Heart right ventricle (tissue), 16 donors: ENCODE measurements around the gene RETREG2. TPM values are rescaled to one million over a fixed set of nuclear protein-coding genes. Genes with fewer than 3 reads are reported as not detected.

Experiments
- ATAC-seq, 8 donors: fragments of 200-7000 bp; cut with Tn5 transposase; one replicate each; pipeline ENCODE4 v1.9.1; 2020; ENCODE audit warnings: mild to moderate bottlenecking in 8 of 8, moderate library complexity in 8 of 8, moderate number of reproducible peaks in 1 of 8
- DNase-seq, 2 donors: peaks; one replicate each; pipeline ENCODE4 v3.0.0-alpha.2; 2020
- H3K27ac ChIP-seq, 10 donors: fragments of 200-600 bp; sonication (generic) in 2 of 10; one replicate each; pipeline versions ENCODE4 v1.5.0 to v1.8.0; 2020 to 2022; ENCODE audit warnings: mild to moderate bottlenecking in 3 of 10
- H3K27me3 ChIP-seq, 7 donors: fragments of 200-600 bp; one replicate each; pipeline ENCODE4 v1.8.0; 2021 to 2022; ENCODE audit warnings: mild to moderate bottlenecking in 2 of 7
- H3K36me3 ChIP-seq, 9 donors: fragments of 200-600 bp; sonication (generic) in 1 of 9; one replicate each; pipeline versions ENCODE4 v1.5.0 to v1.8.0; 2020 to 2022; ENCODE audit warnings: mild to moderate bottlenecking in 2 of 9
- H3K4me1 ChIP-seq, 9 donors: fragments of 200-600 bp; sonication (generic) in 1 of 9; one replicate each; pipeline versions ENCODE4 v1.5.0 to v1.8.0; 2020 to 2022; ENCODE audit warnings: mild to moderate bottlenecking in 4 of 9
- H3K4me3 ChIP-seq, 10 donors: fragments of 200-600 bp; sonication (generic) in 2 of 10; one replicate each; pipeline versions ENCODE4 v1.5.0 to v1.8.0; 2020 to 2022; ENCODE audit warnings: mild to moderate bottlenecking in 7 of 10, moderate library complexity in 2 of 10
- H3K9me3 ChIP-seq, 11 donors: fragments of 200-600 bp in 10 of 11; sonication (generic) in 2 of 11; one replicate each; pipeline versions ENCODE4 v1.5.0 to v1.8.0; 2013 to 2022; ENCODE audit warnings: mild to moderate bottlenecking in 2 of 11, control low read depth in 1 of 11, moderate library complexity in 1 of 11
- WGBS, 2 donors: extraction: QIAGEN DNeasy Blood & Tissue Kit; methylation state at CpG; one replicate each; pipeline ENCODE4 v1.1.7; 2013; ENCODE audit warnings: inconsistent platforms in 1 of 2; 5-methylcytosine and 5-hydroxymethylcytosine counted together
- intact Hi-C, 10 donors: fragments of 100-400 bp; cut with DNase I; formaldehyde crosslinking; loops; one replicate each; pipeline versions ENCODE4 v1.11.1 to v1.14.2; 2022
- polyA plus RNA-seq, 2 donors: library from polyadenylated mRNA; stranded (reverse); fragments of 200-250 nt; gene quantifications; one replicate each; pipeline ENCODE4 v1.2.3, GENCODE V29; 2013
- total RNA-seq, 10 donors: library from RNA; stranded (reverse); fragmentation: NEBNext Ultra II Directional in 3 of 10; extraction: Animal tissue kit (Norgen Biotek cat#: 25700) in 3 of 10; gene quantifications; one replicate each; pipeline versions ENCODE4 v1.2.1 to v1.2.4, GENCODE V29; 2021 to 2023
- TF ChIP-seq, protein P1 (sequence below), 9 donors: fragments of 200-600 bp; sonication (generic) in 2 of 9; IDR thresholded peaks; one replicate each; pipeline versions ENCODE4 v1.5.0 to v1.8.0; 2021 to 2022; ENCODE audit warnings: antibody characterized with exemption in 9 of 9, mild to moderate bottlenecking in 5 of 9, moderate library complexity in 1 of 9
- donor health status: Arrhythmogenic right ventricular cardiomyopathy.
- donor health status: ischemic (EF 13 %, LVEDD 7.1; RV severe dilation, severe dysfunction).
- donor health status: healthy with polysubstance abuse.
- donor health status: DM: no; HTN: yes; CAD: no.
- donor health status: DM: no; HTN: no; CAD: no.
- donor health status: ischemic (EF 25% LVEDD 6.9; RV normal size, moderate dysfunction).
- donor health status: ischemic (EF 25% LVEDD 5.7; RV mildly dilated, moderate dysfunction).
- donor health status: healthy.
- donor health status: DM: yes; HTN: yes; CAD: no.
- donor health status: Ischemic cardiomyopathy.
- donor health status: ischemic (EF 35%, LVEDD 5.7; RV mildly dilated, moderate dysfunction).
- donor health status: nonischemic (EF 11% LVEDD 7.7; RV severe dilation, severe dysfunction).
- donor health status: DM: yes; HTN: yes; CAD: no.
- donor health status: PGD.
- donor health status: ischemic (EF 29% LVEDD 5.4; RV normal size, mild dysfunction).
- donor health status: nonischemic (EF 23%, LVEDD 6.1; RV moderate dilation, normal function).

RETREG2 gene
- total and polyA plus RNA-seq, 12 donors, result 11.3 to 47.3 (median 30.6) TPM

DNA sequence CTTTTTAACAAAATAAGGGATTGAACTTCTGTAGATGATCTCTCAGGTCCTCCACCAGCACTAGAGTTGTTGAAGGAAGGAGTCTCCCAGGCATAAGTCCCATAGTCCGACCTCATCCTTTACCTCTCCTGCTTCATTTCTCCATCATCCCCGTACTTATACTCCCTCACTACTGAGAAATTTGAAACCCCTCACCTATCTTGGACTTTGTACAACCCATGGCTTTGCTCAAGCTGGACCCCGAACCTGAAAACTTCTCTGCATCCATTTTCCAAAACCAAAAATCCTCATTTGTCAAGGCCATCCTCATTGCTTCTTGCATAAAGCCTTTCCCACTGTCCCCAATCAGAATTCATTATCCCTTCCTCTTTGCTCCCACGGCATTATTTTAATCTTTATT, 17.0 kb upstream of the RETREG2 start:
- 72 to 75% methylated on average over 4 of the region's 4 CpGs for WGBS, 2 donors
- Histone ChIP-seq H3K4me1 (peaks cover 0 to 19% (median 11%) of the 10 kb centered on the region in 9 donors), H3K27ac (peak overlapping the region in 9 of 10 donors; percentile 85 to 94 (median 92)), H3K27me3 (no peaks in the 10 kb centered on the region), H3K4me3 (peak overlapping the region; percentile 40 to 74 (median 62)), H3K36me3 (peaks cover 0 to 20% (median 15%) of the 10 kb centered on the region in 9 donors), H3K9me3 (no peaks in the 10 kb centered on the region)
- ATAC-seq, result no peak
- TF ChIP-seq, protein P1, sequence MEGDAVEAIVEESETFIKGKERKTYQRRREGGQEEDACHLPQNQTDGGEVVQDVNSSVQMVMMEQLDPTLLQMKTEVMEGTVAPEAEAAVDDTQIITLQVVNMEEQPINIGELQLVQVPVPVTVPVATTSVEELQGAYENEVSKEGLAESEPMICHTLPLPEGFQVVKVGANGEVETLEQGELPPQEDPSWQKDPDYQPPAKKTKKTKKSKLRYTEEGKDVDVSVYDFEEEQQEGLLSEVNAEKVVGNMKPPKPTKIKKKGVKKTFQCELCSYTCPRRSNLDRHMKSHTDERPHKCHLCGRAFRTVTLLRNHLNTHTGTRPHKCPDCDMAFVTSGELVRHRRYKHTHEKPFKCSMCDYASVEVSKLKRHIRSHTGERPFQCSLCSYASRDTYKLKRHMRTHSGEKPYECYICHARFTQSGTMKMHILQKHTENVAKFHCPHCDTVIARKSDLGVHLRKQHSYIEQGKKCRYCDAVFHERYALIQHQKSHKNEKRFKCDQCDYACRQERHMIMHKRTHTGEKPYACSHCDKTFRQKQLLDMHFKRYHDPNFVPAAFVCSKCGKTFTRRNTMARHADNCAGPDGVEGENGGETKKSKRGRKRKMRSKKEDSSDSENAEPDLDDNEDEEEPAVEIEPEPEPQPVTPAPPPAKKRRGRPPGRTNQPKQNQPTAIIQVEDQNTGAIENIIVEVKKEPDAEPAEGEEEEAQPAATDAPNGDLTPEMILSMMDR (IDR thresholded peaks at IDR 0.05), result no peak
- intact Hi-C loops, result loop anchor here in 8 of 10 donors (2.0 to 10.0 kb wide), 9 partner anchors 16 to 224 kb away; partner anchors contain the start of genes CNPPD1 (in 2 of the 8), ZFAND2B (in 2 of the 8), ABCB6 (in 1 of the 8) and DNAJB2 (in 1 of the 8)
- no peak for DNase-seq

DNA sequence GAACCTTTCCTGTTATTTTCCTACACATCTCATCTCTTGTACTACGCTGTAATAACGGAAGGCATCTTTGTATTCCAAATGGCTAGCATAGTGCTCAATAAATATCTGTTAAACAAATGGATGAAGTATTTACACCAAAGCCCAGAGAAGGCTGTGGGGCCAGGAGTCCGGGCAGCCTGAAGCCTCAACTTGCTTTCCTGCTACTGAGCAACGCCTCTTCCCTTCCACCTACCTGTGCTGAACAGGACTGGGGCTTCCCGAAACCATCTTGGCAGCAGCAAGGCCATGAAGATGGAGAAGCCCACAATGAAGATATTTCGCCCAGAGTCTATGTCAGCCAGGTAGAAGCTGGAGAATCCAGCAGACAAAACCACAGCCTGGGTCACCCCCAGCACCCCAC, 14.9 kb upstream of the RETREG2 start:
- intact Hi-C loops, result loop anchor here in 5 of 10 donors (2.0 to 10.0 kb wide), 5 partner anchors 44 to 222 kb away; partner anchors contain the start of genes ABCB6 (in 1 of the 5), DNAJB2 (in 1 of the 5), DNPEP (in 1 of the 5) and ZFAND2B (in 1 of the 5)
- peaks cover 0 to 19% (median 11%) of the 10 kb centered on the region in 9 donors for H3K4me1 ChIP-seq
- 92 to 95% methylated on average over 6 of the region's 6 CpGs for WGBS, 2 donors
- H3K9me3 ChIP-seq, result no peaks in the 10 kb centered on the region
- peaks cover 0 to under 1% (median 0%) of the 10 kb centered on the region in 9 donors for H3K36me3 ChIP-seq
- ATAC-seq (no peak), DNase-seq (no peak)
- H3K27me3 ChIP-seq, result no peaks in the 10 kb centered on the region
- H3K4me3 ChIP-seq, result no peak overlapping the region
- TF ChIP-seq, protein P1 (IDR thresholded peaks at IDR 0.05), result no peak
- H3K27ac ChIP-seq, result no peak overlapping the region

DNA sequence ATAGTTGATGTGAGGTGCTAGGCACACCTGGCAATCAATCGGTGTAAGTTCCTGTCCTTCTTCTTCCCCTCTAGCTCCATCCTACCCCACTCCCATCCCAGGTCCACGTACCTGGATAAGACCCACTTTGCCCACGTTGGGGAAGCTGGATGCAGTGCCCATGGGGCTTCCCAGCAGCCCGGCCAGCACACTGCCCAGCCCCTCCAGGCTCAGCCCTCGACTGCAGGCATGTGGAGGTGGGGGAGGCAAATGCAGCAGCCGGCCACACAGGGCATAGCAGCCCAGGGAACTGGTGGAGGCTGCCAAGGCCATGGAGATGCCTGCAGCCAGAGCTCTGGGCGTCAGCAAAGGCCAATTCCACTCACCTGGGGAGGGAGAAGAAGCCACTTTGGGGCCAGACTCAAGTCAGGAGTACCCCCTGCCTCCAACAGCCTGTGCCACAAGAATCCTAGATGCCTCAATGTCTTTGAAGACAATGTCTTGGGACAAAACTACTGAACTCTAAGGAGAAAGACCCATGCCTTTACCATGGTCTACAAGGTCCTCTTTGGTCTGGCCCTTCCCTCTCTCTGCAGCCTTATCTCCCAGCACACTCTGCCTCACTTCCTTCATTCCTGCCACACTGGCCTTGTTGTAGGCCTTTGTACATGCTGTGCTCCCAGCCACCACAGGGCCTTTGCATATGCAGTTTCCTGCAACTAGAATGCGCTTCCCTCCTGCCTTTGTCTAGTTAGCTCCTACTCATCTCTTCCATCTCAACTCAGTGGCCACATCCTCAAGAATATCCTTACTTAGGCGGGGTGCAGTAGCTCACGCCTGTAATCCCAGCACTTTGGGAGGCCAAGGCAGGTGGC, 12.8 kb upstream of the RETREG2 start:
- intact Hi-C loops, result loop anchor here in 1 of 10 donors (10.0 kb wide), 1 partner anchor 220 kb away; the partner anchor contains the start of gene DNPEP

DNA sequence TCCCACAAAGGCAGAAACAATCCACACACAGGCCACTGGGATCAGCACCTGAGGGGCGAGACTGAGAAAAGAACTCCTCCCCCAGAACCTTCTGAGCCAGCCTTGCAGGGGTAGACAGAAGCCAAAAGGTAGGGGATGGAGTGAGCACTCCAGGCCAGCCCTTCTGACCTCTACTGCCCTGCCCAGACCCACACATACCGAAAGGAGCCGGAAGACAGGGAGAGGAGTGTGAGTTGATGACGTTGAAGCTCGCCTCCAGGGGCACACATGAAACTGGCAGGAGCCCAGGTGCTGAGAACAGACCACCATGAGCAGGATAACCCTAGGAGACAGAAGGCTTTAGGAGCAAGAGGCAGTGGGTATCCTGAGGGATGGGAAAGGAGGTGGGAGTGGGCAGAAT, 10.1 kb upstream of the RETREG2 start:
- H3K27ac ChIP-seq, result no peak overlapping the region
- peaks cover 0 to 16% (median 8%) of the 10 kb centered on the region in 9 donors for H3K36me3 ChIP-seq
- WGBS, 2 donors, result 66 to 68% methylated on average over 5 of the region's 5 CpGs
- peaks cover 0 to 21% (median 10%) of the 10 kb centered on the region in 9 donors for H3K4me1 ChIP-seq
- H3K4me3 ChIP-seq, result no peak overlapping the region
- ATAC-seq (no peak), DNase-seq (no peak)
- no peaks in the 10 kb centered on the region for H3K27me3 ChIP-seq
- intact Hi-C loops, result loop anchor here in 1 of 10 donors (10.0 kb wide), 1 partner anchor 217 kb away; the partner anchor contains the start of gene DNPEP
- no peaks in the 10 kb centered on the region for H3K9me3 ChIP-seq
- TF ChIP-seq, protein P1 (IDR thresholded peaks at IDR 0.05), result no peak

More for the DNA sequence above, 12.8 kb upstream of the RETREG2 start:
- H3K27me3 ChIP-seq, result no peaks in the 10 kb centered on the region
- WGBS, 2 donors, result 85 to 87% methylated on average over 10 of the region's 10 CpGs
- no peaks in the 10 kb centered on the region for H3K36me3 ChIP-seq
- TF ChIP-seq, protein P1 (IDR thresholded peaks at IDR 0.05), result no peak
- no peaks in the 10 kb centered on the region for H3K9me3 ChIP-seq
- no peak overlapping the region for H3K27ac ChIP-seq
- DNase-seq (no peak), ATAC-seq (no peak)
- peaks cover 0 to 14% (median 5%) of the 10 kb centered on the region in 9 donors for H3K4me1 ChIP-seq
- H3K4me3 ChIP-seq, result no peak overlapping the region
